ENCODE results near the gene STAT6. TPM values are rescaled to one million over a fixed set of nuclear protein-coding genes. Genes with fewer than 3 reads are reported as not detected.
A peak's percentile ranks its signal among the peaks of the same experiment; 100 is the strongest.

The STAT6 gene
- total and polyA plus RNA-seq, 2 of the 8 experiments (the other 6 are each of a cell fraction or from before 2014, with no cell fraction given) = 32.9 to 38.7 TPM

DNA sequence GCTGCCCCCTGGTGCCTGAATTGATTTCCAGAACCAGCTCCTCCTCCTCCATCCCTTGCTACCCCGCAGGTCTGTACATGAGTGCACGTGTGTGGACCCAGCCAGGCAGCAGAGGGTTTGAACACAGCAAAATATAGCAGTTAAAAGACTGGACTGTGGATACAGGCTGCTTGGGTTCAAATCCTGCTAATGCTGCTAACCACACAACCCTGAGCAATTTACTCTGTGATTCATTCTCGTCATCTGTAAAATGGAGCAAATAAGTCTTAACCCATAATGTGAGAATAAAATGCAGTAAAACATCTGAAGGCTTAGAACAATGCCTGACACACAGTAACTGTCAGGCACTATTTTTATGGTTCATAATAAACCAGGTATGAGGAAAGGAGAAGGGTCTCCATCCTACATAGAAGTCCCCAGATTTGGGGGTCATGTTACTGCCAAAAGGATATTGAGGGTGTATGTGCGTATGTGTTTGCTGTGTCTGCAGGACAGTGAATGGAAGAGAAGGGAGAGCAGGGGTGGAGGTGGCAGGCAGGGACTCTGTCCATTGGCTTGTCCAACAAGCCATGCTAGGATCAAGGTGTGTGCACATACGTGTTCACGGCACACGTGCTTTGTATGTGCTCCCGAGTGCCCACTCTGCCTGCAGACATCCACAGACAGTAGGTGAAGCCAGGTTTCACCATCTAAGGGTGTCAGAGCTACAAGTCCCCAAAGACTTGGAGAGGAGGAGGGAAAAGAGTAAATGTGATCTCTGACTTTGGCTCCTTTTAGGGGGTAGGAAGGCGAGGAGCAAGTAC is 1.5 kb upstream of the STAT6 start:
- Histone ChIP-seq H3K4me1 (replicated peaks in 1 of 4; ENCODE audit: control insufficient read depth in 3 of 4, insufficient read depth in 4 of 4, low read length in 3 of 4) (peaks cover 3 to 31% (median 15%) of the 10 kb centered on the region in 4 experiments), H2BK15ac (ENCODE audit: low read length) (0 out of 2 replicates have a peak overlapping the region, but pooled peaks have one; percentile 84), H3K79me1 (ENCODE audit: low read depth, low read length) (no peaks in the 10 kb centered on the region), H3K9ac (replicated peaks in 1 of 4; ENCODE audit: extremely low read depth in 1 of 4, low read depth in 3 of 4, low read length in 3 of 4) (no peak overlapping the region), H2BK12ac (ENCODE audit: low read depth, low read length) (peak overlapping the region; percentile 52; the same call in 1 of the 2 replicates), H3K4ac (replicated peaks; ENCODE audit: insufficient read length, low read depth, low read length) (no peak overlapping the region), H2BK120ac (replicated peaks; ENCODE audit: low read depth, low read length) (no peak overlapping the region), H3K23ac (ENCODE audit: insufficient read length) (no peak overlapping the region), H2BK5ac (ENCODE audit: low read depth, low read length) (no peak overlapping the region), H2AK5ac (ENCODE audit: low read depth, low read length) (peak overlapping the region; percentile 84), H4K91ac (replicated peaks; ENCODE audit: insufficient read length, low read length) (peak overlapping the region; percentile 19), H4K5ac (ENCODE audit: insufficient read length, low read depth, low read length) (no peak overlapping the region), H3K27ac (ENCODE audit: low read depth, low read length) (no peak overlapping the region), H2AFZ (ENCODE audit: low read length) (peak overlapping the region; percentile 75), H3K36me3 (ENCODE audit: control insufficient read depth in 2 of 4, insufficient read depth in 4 of 4, low read length in 3 of 4) (no peaks in the 10 kb centered on the region), H3K56ac (replicated peaks; ENCODE audit: insufficient read length, low read depth, low read length) (no peak overlapping the region), H4K8ac (ENCODE audit: extremely low read depth, insufficient read depth, low read length) (no peak overlapping the region), H3K27me3 (replicated peaks in 1 of 4; ENCODE audit: control insufficient read depth in 3 of 4, extremely low read depth in 1 of 4, insufficient read depth in 3 of 4, low read length in 3 of 4) (peaks cover 0 to 2% (median under 1%) of the 10 kb centered on the region in 4 experiments; a peak in 1 of 7 replicates), H3K79me2 (ENCODE audit: control insufficient read depth in 1 of 2, insufficient read depth in 2 of 2, low read length in 2 of 2) (no peaks in the 10 kb centered on the region), H3K4me3 (ENCODE audit: extremely low read depth in 1 of 4, insufficient read depth in 2 of 4, low read depth in 3 of 4, low read length in 4 of 4) (peak overlapping the region in 1 of 4 experiments; percentile 59; a peak in 2 of 8 replicates), H3K23me2 (ENCODE audit: low read depth, low read length) (peaks cover 15% of the 10 kb centered on the region), H4K20me1 (replicated peaks in 1 of 2; ENCODE audit: control insufficient read depth in 1 of 2, insufficient read depth in 2 of 2, low read length in 2 of 2) (no peaks in the 10 kb centered on the region), H3K18ac (ENCODE audit: extremely low read depth, low read length) (no peak overlapping the region), H3K4me2 (ENCODE audit: insufficient read depth in 1 of 2, low read depth in 2 of 2, low read length in 2 of 2) (peak overlapping the region; percentile 81 to 96; a peak in 3 of 4 replicates), H3K9me3 (ENCODE audit: insufficient read depth in 2 of 2, low read depth in 1 of 2, low read length in 1 of 2) (no peaks in the 10 kb centered on the region), H2BK20ac (ENCODE audit: low read length) (no peak overlapping the region), H3K14ac (ENCODE audit: insufficient read length) (no peak overlapping the region)
- WGBS, 2 experiments (ENCODE audit: extremely low coverage in 1 of 2, insufficient coverage in 1 of 2, insufficient read length in 1 of 2, insufficient replicate concordance in 2 of 2, low coverage in 1 of 2, low lambda C conversion rate in 2 of 2, missing lambda C conversion rate in 1 of 2) = 71% methylated on average over 9 of the region's 9 CpGs; no CpG with 5 or more reads in 1 of the 2 experiments
- ChIA-PET CTCF (ENCODE audit: partially characterized antibody) (interaction anchor here (0.6 to 15.7 kb wide), 50 partner anchors 10 to 476 kb away, joined by 3 to 325 read pairs (median 7); partner anchors contain the start of genes LRP1, MYO1A, NAB2 and NEMP1), POLR2A (ENCODE audit: partially characterized antibody) (interaction anchor here (0.6 to 13.0 kb wide), 27 partner anchors 9 to 1383 kb away, joined by 3 to 352 read pairs (median 6); partner anchors contain the start of genes LRP1, MYO1A, NAB2 and NACA)
- TF ChIP-seq, protein P1, sequence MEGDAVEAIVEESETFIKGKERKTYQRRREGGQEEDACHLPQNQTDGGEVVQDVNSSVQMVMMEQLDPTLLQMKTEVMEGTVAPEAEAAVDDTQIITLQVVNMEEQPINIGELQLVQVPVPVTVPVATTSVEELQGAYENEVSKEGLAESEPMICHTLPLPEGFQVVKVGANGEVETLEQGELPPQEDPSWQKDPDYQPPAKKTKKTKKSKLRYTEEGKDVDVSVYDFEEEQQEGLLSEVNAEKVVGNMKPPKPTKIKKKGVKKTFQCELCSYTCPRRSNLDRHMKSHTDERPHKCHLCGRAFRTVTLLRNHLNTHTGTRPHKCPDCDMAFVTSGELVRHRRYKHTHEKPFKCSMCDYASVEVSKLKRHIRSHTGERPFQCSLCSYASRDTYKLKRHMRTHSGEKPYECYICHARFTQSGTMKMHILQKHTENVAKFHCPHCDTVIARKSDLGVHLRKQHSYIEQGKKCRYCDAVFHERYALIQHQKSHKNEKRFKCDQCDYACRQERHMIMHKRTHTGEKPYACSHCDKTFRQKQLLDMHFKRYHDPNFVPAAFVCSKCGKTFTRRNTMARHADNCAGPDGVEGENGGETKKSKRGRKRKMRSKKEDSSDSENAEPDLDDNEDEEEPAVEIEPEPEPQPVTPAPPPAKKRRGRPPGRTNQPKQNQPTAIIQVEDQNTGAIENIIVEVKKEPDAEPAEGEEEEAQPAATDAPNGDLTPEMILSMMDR (IDR thresholded peaks at IDR 0.05; ENCODE audit: control extremely low read depth in 1 of 3, insufficient read depth in 1 of 3, low read depth in 1 of 3, low read length in 3 of 3) = peak; percentile 79 to 89 (median 88)
- TF ChIP-seq, protein P2, sequence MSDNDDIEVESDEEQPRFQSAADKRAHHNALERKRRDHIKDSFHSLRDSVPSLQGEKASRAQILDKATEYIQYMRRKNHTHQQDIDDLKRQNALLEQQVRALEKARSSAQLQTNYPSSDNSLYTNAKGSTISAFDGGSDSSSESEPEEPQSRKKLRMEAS (IDR thresholded peaks at IDR 0.05) = peak; percentile 6; the same call in 1 of the 2 replicates
- TF ChIP-seq, protein P3, sequence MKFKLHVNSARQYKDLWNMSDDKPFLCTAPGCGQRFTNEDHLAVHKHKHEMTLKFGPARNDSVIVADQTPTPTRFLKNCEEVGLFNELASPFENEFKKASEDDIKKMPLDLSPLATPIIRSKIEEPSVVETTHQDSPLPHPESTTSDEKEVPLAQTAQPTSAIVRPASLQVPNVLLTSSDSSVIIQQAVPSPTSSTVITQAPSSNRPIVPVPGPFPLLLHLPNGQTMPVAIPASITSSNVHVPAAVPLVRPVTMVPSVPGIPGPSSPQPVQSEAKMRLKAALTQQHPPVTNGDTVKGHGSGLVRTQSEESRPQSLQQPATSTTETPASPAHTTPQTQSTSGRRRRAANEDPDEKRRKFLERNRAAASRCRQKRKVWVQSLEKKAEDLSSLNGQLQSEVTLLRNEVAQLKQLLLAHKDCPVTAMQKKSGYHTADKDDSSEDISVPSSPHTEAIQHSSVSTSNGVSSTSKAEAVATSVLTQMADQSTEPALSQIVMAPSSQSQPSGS (IDR thresholded peaks at IDR 0.05; ENCODE audit: low read length) = no peak
- TF ChIP-seq JUND (IDR thresholded peaks at IDR 0.05; ENCODE audit: low read length) (0 out of 2 replicates have a peak, but pooled peaks have one; percentile 1), SIN3A (conservative IDR thresholded peaks at IDR 0.05 in 1 of 2, IDR thresholded peaks at IDR 0.05 in 1 of 2; ENCODE audit: low read depth in 1 of 2, low read length in 2 of 2) (0 out of 4 replicates have a peak, but pooled peaks of 1 of the 2 experiments have one; percentile 6)
- no peak for FAIRE-seq
- DNase-seq (ENCODE audit: low read depth in 1 of 2, low spot score in 2 of 2) = no peak

Data from H1 (cell line).